RPMI8226 (cell line): ENCODE data around the gene KAT5.
A peak's percentile ranks its signal among the peaks of the same experiment; 100 is the strongest.
"Not testable (repeated sequence)": the region's sequence is repeated elsewhere in the genome, so short reads cannot be mapped to it uniquely, and the experiment has no call there.

Experiments
- DNase-seq: peaks from one replicate; pipeline ENCODE4 v3.0.0-alpha.2; 2015

Gene KAT5

GRCh38 chr11:65711785-65712632 lies at the start of gene KAT5:
Gene KAT5, plus strand, starts transcription at chr11:65712252. Its CDS starts 16 bp downstream, at chr11:65712268.
- peak; percentile 100 for DNase-seq

GRCh38 chr11:65662799-65663638 lies 49.0 kb upstream of the KAT5 start, which contains the start of gene RELA:
Gene RELA, minus strand, starts transcription at chr11:65662916. Its CDS starts 84 bp downstream, at chr11:65662832.
- peak; percentile 96 for DNase-seq

- peak; percentile 57 for DNase-seq
Measured at GRCh38 chr11:65663639-65664200, 48.3 kb upstream of the KAT5 start.

GRCh38 chr11:65672180-65672860 lies 39.7 kb upstream of the KAT5 start:
- no peak for DNase-seq

GRCh38 chr11:65672982-65673381 lies 39.1 kb upstream of the KAT5 start:
- no peak for DNase-seq

GRCh38 chr11:65680192-65680743 lies 31.8 kb upstream of the KAT5 start:
- no peak for DNase-seq

- DNase-seq = not testable (repeated sequence)
Measured at GRCh38 chr11:65683480-65683879, 28.6 kb upstream of the KAT5 start.

GRCh38 chr11:65685981-65686380 lies 26.1 kb upstream of the KAT5 start:
- no peak for DNase-seq

GRCh38 chr11:65691847-65692246 lies 20.2 kb upstream of the KAT5 start:
- not testable (repeated sequence) for DNase-seq

- DNase-seq = no peak
Measured at GRCh38 chr11:65692367-65692766, 19.7 kb upstream of the KAT5 start.

GRCh38 chr11:65695459-65696241 lies 16.4 kb upstream of the KAT5 start:
- no peak for DNase-seq

GRCh38 chr11:65696802-65697552 lies 15.1 kb upstream of the KAT5 start:
- DNase-seq = no peak

- DNase-seq = no peak
Measured at GRCh38 chr11:65698205-65698604, 13.8 kb upstream of the KAT5 start.

GRCh38 chr11:65699306-65699705 lies 12.7 kb upstream of the KAT5 start:
- no peak for DNase-seq

GRCh38 chr11:65700399-65700798 lies 11.7 kb upstream of the KAT5 start:
- no peak for DNase-seq

GRCh38 chr11:65701686-65702085 lies 10.4 kb upstream of the KAT5 start:
- no peak for DNase-seq

- no peak for DNase-seq
Measured at GRCh38 chr11:65703846-65704245, 8.2 kb upstream of the KAT5 start.

- DNase-seq = peak; percentile 67
Measured at GRCh38 chr11:65706303-65706763, 5.7 kb upstream of the KAT5 start.

GRCh38 chr11:65707002-65707401 lies 5.0 kb upstream of the KAT5 start:
- not testable (repeated sequence) for DNase-seq

- DNase-seq = no peak
Measured at GRCh38 chr11:65708451-65708850, 3.6 kb upstream of the KAT5 start.

- DNase-seq = no peak
Measured at GRCh38 chr11:65709661-65710060, 2.4 kb upstream of the KAT5 start.
